ENCODE results near the gene CLDN6. TPM values are rescaled to one million over a fixed set of nuclear protein-coding genes. Genes with fewer than 3 reads are reported as not detected.

Gene CLDN6
- total and polyA plus RNA-seq, 9 of the 15 experiments (the other 6 are each of a cell fraction or from before 2014, with no cell fraction given): 0.22 to 0.75 (median 0.38) TPM; not detected in 3

- TF ChIP-seq RBBP5 (IDR thresholded peaks at IDR 0.05; ENCODE audit: borderline replicate concordance, insufficient read depth, low read length, poor library complexity, severe bottlenecking) (no peak), NR4A1 (CRISPR knock-in tag; IDR thresholded peaks at IDR 0.05) (no peak), NR4A1 (tag; IDR thresholded peaks at IDR 0.05) (0 out of 2 replicates have a peak, but pooled peaks have one; percentile 31), KDM2B (CRISPR knock-in tag; IDR thresholded peaks at IDR 0.05) (no peak), ETS1 (conservative IDR thresholded peaks at IDR 0.05; ENCODE audit: control insufficient read depth, low read depth, low read length) (no peak), MYC (IDR thresholded peaks at IDR 0.05; ENCODE audit: low read depth, low read length) (peak; percentile 73), MYC (CRISPR knock-in tag; IDR thresholded peaks at IDR 0.05; ENCODE audit: borderline replicate concordance, low read depth) (no peak), MCM3 (IDR thresholded peaks at IDR 0.05) (no peak), BACH1 (tag; IDR thresholded peaks at IDR 0.05) (no peak), SAP30 (IDR thresholded peaks at IDR 0.05; ENCODE audit: borderline replicate concordance, insufficient read depth, low read depth, low read length, poor library complexity, severe bottlenecking) (no peak), FOXA3 (CRISPR knock-in tag; conservative IDR thresholded peaks at IDR 0.05 in 1 of 2, IDR thresholded peaks at IDR 0.05 in 1 of 2) (no peak), ZNF408 (CRISPR knock-in tag; IDR thresholded peaks at IDR 0.05; ENCODE audit: low read depth) (no peak), HDAC1 (IDR thresholded peaks at IDR 0.05) (no peak), TAF7 (tag; IDR thresholded peaks at IDR 0.05) (no peak), KHSRP (IDR thresholded peaks at IDR 0.05) (no peak)
- TF ChIP-seq, protein P1, sequence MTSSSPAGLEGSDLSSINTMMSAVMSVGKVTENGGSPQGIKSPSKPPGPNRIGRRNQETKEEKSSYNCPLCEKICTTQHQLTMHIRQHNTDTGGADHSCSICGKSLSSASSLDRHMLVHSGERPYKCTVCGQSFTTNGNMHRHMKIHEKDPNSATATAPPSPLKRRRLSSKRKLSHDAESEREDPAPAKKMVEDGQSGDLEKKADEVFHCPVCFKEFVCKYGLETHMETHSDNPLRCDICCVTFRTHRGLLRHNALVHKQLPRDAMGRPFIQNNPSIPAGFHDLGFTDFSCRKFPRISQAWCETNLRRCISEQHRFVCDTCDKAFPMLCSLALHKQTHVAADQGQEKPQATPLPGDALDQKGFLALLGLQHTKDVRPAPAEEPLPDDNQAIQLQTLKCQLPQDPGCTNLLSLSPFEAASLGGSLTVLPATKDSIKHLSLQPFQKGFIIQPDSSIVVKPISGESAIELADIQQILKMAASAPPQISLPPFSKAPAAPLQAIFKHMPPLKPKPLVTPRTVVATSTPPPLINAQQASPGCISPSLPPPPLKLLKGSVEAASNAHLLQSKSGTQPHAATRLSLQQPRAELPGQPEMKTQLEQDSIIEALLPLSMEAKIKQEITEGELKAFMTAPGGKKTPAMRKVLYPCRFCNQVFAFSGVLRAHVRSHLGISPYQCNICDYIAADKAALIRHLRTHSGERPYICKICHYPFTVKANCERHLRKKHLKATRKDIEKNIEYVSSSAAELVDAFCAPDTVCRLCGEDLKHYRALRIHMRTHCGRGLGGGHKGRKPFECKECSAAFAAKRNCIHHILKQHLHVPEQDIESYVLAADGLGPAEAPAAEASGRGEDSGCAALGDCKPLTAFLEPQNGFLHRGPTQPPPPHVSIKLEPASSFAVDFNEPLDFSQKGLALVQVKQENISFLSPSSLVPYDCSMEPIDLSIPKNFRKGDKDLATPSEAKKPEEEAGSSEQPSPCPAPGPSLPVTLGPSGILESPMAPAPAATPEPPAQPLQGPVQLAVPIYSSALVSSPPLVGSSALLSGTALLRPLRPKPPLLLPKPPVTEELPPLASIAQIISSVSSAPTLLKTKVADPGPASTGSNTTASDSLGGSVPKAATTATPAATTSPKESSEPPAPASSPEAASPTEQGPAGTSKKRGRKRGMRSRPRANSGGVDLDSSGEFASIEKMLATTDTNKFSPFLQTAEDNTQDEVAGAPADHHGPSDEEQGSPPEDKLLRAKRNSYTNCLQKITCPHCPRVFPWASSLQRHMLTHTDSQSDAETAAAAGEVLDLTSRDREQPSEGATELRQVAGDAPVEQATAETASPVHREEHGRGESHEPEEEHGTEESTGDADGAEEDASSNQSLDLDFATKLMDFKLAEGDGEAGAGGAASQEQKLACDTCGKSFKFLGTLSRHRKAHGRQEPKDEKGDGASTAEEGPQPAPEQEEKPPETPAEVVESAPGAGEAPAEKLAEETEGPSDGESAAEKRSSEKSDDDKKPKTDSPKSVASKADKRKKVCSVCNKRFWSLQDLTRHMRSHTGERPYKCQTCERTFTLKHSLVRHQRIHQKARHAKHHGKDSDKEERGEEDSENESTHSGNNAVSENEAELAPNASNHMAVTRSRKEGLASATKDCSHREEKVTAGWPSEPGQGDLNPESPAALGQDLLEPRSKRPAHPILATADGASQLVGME (CRISPR knock-in tag; IDR thresholded peaks at IDR 0.05): no peak
- TF ChIP-seq, protein P2, sequence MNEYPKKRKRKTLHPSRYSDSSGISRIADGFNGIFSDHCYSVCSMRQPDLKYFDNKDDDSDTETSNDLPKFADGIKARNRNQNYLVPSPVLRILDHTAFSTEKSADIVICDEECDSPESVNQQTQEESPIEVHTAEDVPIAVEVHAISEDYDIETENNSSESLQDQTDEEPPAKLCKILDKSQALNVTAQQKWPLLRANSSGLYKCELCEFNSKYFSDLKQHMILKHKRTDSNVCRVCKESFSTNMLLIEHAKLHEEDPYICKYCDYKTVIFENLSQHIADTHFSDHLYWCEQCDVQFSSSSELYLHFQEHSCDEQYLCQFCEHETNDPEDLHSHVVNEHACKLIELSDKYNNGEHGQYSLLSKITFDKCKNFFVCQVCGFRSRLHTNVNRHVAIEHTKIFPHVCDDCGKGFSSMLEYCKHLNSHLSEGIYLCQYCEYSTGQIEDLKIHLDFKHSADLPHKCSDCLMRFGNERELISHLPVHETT (CRISPR knock-in tag; conservative IDR thresholded peaks at IDR 0.05 in 1 of 2, IDR thresholded peaks at IDR 0.05 in 1 of 2): 0 out of 4 replicates have a peak, but pooled peaks of 1 of the 2 experiments have one; percentile 25
- TF ChIP-seq, protein P3, sequence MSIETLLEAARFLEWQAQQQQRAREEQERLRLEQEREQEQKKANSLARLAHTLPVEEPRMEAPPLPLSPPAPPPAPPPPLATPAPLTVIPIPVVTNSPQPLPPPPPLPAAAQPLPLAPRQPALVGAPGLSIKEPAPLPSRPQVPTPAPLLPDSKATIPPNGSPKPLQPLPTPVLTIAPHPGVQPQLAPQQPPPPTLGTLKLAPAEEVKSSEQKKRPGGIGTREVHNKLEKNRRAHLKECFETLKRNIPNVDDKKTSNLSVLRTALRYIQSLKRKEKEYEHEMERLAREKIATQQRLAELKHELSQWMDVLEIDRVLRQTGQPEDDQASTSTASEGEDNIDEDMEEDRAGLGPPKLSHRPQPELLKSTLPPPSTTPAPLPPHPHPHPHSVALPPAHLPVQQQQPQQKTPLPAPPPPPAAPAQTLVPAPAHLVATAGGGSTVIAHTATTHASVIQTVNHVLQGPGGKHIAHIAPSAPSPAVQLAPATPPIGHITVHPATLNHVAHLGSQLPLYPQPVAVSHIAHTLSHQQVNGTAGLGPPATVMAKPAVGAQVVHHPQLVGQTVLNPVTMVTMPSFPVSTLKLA (conservative IDR thresholded peaks at IDR 0.05): peak in 1 of 2 experiments; percentile 46; a peak in 1 of 4 replicates
Observed at GRCh38 chr16:2983706-2984136, 34.3 kb downstream of the CLDN6 start (continued).

Data from K562 (cell line).